Astrocyte (in vitro differentiated cells and primary cell): ENCODE results near the gene CCDC136. TPM values are rescaled to one million over a fixed set of nuclear protein-coding genes. Genes with fewer than 3 reads are reported as not detected.

Experiments
- DNase-seq: peaks from one replicate; pipeline ENCODE4 v3.0.0-alpha.2; 2010; ENCODE audit warnings: low read depth
- FAIRE-seq: peaks from 2 replicates; lab custom pipeline; 2011; peaks lifted over from hg19 to GRCh38; lab: Jason Lieb, UNC
- H2AFZ ChIP-seq: 2 replicates; pipeline ENCODE4 v1.6.0; 2012; ENCODE audit warnings: low read depth, low read length, inconsistent platforms
- H3K27ac ChIP-seq: 2 replicates; pipeline ENCODE4 v1.5.1; 2011; ENCODE audit warnings: low read depth, low read length, inconsistent platforms
- H3K27me3 ChIP-seq: 2 replicates; pipeline ENCODE4 v1.6.0; 2011; ENCODE audit warnings: low read length, inconsistent platforms; ENCODE audit not compliant: insufficient read depth
- H3K36me3 ChIP-seq: 2 replicates; pipeline ENCODE4 v1.5.1; 2011; ENCODE audit warnings: low read length, inconsistent platforms; ENCODE audit not compliant: insufficient read depth
- H3K4me1 ChIP-seq: 2 replicates; pipeline ENCODE4 v1.5.1; 2011; ENCODE audit warnings: low read length, inconsistent platforms; ENCODE audit not compliant: insufficient read depth
- H3K4me2 ChIP-seq: 2 replicates; pipeline ENCODE4 v1.6.0; 2012; ENCODE audit warnings: low read length, inconsistent platforms
- H3K4me3 ChIP-seq: 2 replicates; pipeline ENCODE4 v1.5.1; 2011; ENCODE audit warnings: low read depth, mild to moderate bottlenecking, low read length, inconsistent platforms; ENCODE audit not compliant: insufficient read depth
- H3K79me2 ChIP-seq: 2 replicates; pipeline ENCODE4 v1.6.0; 2012; ENCODE audit warnings: mild to moderate bottlenecking, low read length, inconsistent platforms; ENCODE audit not compliant: insufficient read depth
- H3K9ac ChIP-seq: 2 replicates; pipeline ENCODE4 v1.6.0; 2012; ENCODE audit warnings: mild to moderate bottlenecking, low read length, inconsistent platforms
- H3K9me3 ChIP-seq: 2 replicates; pipeline ENCODE4 v1.5.1; 2012; ENCODE audit warnings: low read depth, mild to moderate bottlenecking, low read length, inconsistent platforms; ENCODE audit not compliant: insufficient read depth
- H4K20me1 ChIP-seq: 2 replicates; pipeline ENCODE4 v1.6.0; 2012; ENCODE audit warnings: low read length, inconsistent platforms; ENCODE audit not compliant: insufficient read depth
- H3K27ac Mint-ChIP-seq: one replicate; pipeline ENCODE4 v1.8.0; 2021; ENCODE audit warnings: mild to moderate bottlenecking, mixed read lengths; ENCODE audit not compliant: unreplicated experiment
- H3K27me3 Mint-ChIP-seq: one replicate; pipeline ENCODE4 v1.8.0; 2021; ENCODE audit warnings: low read depth, mixed read lengths; ENCODE audit not compliant: unreplicated experiment
- H3K36me3 Mint-ChIP-seq: one replicate; pipeline ENCODE4 v1.8.0; 2021; ENCODE audit warnings: low read depth, mixed read lengths; ENCODE audit not compliant: unreplicated experiment
- H3K4me1 Mint-ChIP-seq: one replicate; pipeline ENCODE4 v1.8.0; 2021; ENCODE audit warnings: low read depth, mixed read lengths; ENCODE audit not compliant: unreplicated experiment
- H3K4me3 Mint-ChIP-seq: one replicate; pipeline ENCODE4 v1.8.0; 2021; ENCODE audit warnings: mild to moderate bottlenecking, moderate library complexity, mixed read lengths; ENCODE audit not compliant: unreplicated experiment
- H3K9me3 Mint-ChIP-seq: one replicate; pipeline ENCODE4 v1.8.0; 2021; ENCODE audit warnings: mild to moderate bottlenecking, mixed read lengths; ENCODE audit not compliant: unreplicated experiment
- EZH2 ChIP-seq: IDR thresholded peaks from 2 replicates; pipeline ENCODE4 v1.6.1; 2012; ENCODE audit warnings: mild to moderate bottlenecking, low read length, inconsistent platforms; ENCODE audit not compliant: insufficient read depth
- total RNA-seq: library from RNA; stranded (reverse); gene quantifications from 2 replicates; pipeline ENCODE4 v1.2.1, GENCODE V29; 2021
- TF ChIP-seq, protein P1 (sequence below): IDR thresholded peaks from 2 replicates; pipeline ENCODE4 v1.5.1; 2011; ENCODE audit warnings: low read depth, mild to moderate bottlenecking, inconsistent platforms, low read length, moderate library complexity; ENCODE audit not compliant: insufficient read depth

CCDC136 gene
- total RNA-seq, 1 donor from 2014 or later, result 14.9 TPM

GRCh38 chr7:128755075-128755818 is 36.5 kb upstream of the CCDC136 start:
- Mint-ChIP-seq H3K4me1 (peaks cover 24% of the 10 kb centered on the region), H3K9me3 (no peaks in the 10 kb centered on the region), H3K27ac (peak overlapping the region; percentile 6), H3K27me3 (no peaks in the 10 kb centered on the region), H3K36me3 (peaks cover 24% of the 10 kb centered on the region), H3K4me3 (no peak overlapping the region)
- Histone ChIP-seq H3K4me1 (peaks cover 24% of the 10 kb centered on the region), H3K27me3 (no peaks in the 10 kb centered on the region), H3K36me3 (peaks cover 72% of the 10 kb centered on the region), H3K4me2 (peak overlapping the region; percentile 49), H4K20me1 (peaks cover 93% of the 10 kb centered on the region), H3K27ac (peak overlapping the region; percentile 85), H3K4me3 (no peak overlapping the region), H3K9ac (no peak overlapping the region), H3K79me2 (peaks cover 98% of the 10 kb centered on the region), H3K9me3 (no peaks in the 10 kb centered on the region), H2AFZ (no peak overlapping the region)
- no peak for FAIRE-seq
- DNase-seq, result no peak
- no peak for TF ChIP-seq EZH2
- TF ChIP-seq, protein P1, sequence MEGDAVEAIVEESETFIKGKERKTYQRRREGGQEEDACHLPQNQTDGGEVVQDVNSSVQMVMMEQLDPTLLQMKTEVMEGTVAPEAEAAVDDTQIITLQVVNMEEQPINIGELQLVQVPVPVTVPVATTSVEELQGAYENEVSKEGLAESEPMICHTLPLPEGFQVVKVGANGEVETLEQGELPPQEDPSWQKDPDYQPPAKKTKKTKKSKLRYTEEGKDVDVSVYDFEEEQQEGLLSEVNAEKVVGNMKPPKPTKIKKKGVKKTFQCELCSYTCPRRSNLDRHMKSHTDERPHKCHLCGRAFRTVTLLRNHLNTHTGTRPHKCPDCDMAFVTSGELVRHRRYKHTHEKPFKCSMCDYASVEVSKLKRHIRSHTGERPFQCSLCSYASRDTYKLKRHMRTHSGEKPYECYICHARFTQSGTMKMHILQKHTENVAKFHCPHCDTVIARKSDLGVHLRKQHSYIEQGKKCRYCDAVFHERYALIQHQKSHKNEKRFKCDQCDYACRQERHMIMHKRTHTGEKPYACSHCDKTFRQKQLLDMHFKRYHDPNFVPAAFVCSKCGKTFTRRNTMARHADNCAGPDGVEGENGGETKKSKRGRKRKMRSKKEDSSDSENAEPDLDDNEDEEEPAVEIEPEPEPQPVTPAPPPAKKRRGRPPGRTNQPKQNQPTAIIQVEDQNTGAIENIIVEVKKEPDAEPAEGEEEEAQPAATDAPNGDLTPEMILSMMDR, result no peak

DNA sequence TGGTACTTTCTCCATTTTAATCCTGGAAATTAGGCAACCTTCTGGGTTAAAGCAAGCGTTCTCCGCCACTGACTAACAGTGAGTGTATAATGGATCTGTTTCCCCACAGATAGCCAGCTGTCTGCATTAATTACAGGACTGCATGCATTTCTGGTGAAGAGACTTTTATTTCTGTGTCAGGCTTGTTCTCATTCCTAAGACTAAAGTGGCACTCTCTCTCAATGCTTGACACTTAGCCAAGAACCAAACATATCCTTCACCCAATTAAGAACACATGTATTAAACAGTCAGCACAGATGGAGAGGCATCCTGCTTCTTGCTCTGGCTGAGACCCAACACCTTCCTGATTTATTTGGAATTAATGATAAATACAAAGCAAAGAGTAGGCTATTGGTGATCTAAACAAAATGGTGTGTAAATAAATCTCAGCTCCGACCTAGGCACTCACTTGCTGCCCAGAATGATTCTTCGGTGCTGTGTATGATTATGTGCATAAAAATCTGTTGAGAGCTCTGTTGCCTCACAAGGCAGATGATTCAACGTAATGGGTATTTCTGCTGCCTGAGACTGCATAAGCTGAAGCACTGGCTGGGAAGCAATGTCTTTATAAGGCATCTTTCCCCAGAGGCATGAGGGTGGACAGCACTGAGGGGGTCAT is 35.8 kb upstream of the CCDC136 start:
- peaks cover 71% of the 10 kb centered on the region for H3K36me3 ChIP-seq
- Mint-ChIP-seq H3K27me3 (no peaks in the 10 kb centered on the region), H3K4me1 (peaks cover 24% of the 10 kb centered on the region), H3K27ac (peak overlapping the region; percentile 93), H3K9me3 (no peaks in the 10 kb centered on the region), H3K4me3 (no peak overlapping the region), H3K36me3 (peaks cover 23% of the 10 kb centered on the region)
- no peak overlapping the region for H3K4me3 ChIP-seq
- H3K4me1 ChIP-seq, result peaks cover 24% of the 10 kb centered on the region
- H3K9ac ChIP-seq, result peak overlapping the region; percentile 62
- H3K27me3 ChIP-seq, result no peaks in the 10 kb centered on the region
- no peak for TF ChIP-seq EZH2
- TF ChIP-seq, protein P1, result no peak
- H2AFZ ChIP-seq, result no peak overlapping the region
- H3K4me2 ChIP-seq, result peak overlapping the region; percentile 49
- peaks cover 94% of the 10 kb centered on the region for H3K79me2 ChIP-seq
- peak overlapping the region; percentile 85 for H3K27ac ChIP-seq
- DNase-seq (peak; percentile 91), FAIRE-seq (peak; percentile 73)
- H4K20me1 ChIP-seq, result peaks cover 92% of the 10 kb centered on the region
- no peaks in the 10 kb centered on the region for H3K9me3 ChIP-seq

DNA sequence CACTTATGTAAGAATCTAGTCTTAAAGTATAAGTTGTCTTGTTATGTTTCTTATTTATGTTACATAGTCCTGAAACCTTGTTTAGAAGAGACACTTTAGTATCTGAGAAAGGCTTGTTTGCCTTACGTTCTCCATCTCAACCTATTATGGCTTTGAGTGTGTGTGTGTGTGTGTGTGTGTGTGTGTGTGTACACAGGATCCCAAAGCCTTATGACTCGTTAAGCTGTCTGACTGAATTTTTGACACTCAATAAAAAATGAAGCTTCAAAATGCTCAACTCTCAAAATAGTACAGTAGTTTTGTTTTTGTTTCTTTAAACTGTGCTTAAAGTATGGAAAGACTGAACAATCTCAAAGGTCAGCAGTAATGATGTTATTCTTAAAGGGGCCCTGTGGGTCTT is 34.6 kb upstream of the CCDC136 start:
- H3K4me1 Mint-ChIP-seq, result peaks cover 24% of the 10 kb centered on the region
- no peaks in the 10 kb centered on the region for H3K27me3 Mint-ChIP-seq
- H3K27ac Mint-ChIP-seq, result peak overlapping the region; percentile 41
- peaks cover 74% of the 10 kb centered on the region for H3K36me3 ChIP-seq
- H3K27ac ChIP-seq, result peak overlapping the region; percentile 85
- peak overlapping the region; percentile 2 for H3K4me3 Mint-ChIP-seq
- no peak overlapping the region for H3K9ac ChIP-seq
- peaks cover 93% of the 10 kb centered on the region for H3K79me2 ChIP-seq
- TF ChIP-seq, protein P1, result no peak
- no peak for TF ChIP-seq EZH2
- H3K4me3 ChIP-seq, result no peak overlapping the region
- no peak overlapping the region for H3K4me2 ChIP-seq
- no peak for FAIRE-seq
- H3K9me3 ChIP-seq, result no peaks in the 10 kb centered on the region
- no peak for DNase-seq
- peaks cover 93% of the 10 kb centered on the region for H4K20me1 ChIP-seq
- H3K27me3 ChIP-seq, result no peaks in the 10 kb centered on the region
- H3K36me3 Mint-ChIP-seq, result peaks cover 23% of the 10 kb centered on the region
- H3K9me3 Mint-ChIP-seq, result no peaks in the 10 kb centered on the region
- no peak overlapping the region for H2AFZ ChIP-seq
- H3K4me1 ChIP-seq, result peaks cover 24% of the 10 kb centered on the region
